ENCODE results near the gene OR13C5. TPM values are rescaled to one million over a fixed set of nuclear protein-coding genes. Genes with fewer than 3 reads are reported as not detected.

OR13C5 gene
- total RNA-seq, 1 donor from 2014 or later = not detected

DNA sequence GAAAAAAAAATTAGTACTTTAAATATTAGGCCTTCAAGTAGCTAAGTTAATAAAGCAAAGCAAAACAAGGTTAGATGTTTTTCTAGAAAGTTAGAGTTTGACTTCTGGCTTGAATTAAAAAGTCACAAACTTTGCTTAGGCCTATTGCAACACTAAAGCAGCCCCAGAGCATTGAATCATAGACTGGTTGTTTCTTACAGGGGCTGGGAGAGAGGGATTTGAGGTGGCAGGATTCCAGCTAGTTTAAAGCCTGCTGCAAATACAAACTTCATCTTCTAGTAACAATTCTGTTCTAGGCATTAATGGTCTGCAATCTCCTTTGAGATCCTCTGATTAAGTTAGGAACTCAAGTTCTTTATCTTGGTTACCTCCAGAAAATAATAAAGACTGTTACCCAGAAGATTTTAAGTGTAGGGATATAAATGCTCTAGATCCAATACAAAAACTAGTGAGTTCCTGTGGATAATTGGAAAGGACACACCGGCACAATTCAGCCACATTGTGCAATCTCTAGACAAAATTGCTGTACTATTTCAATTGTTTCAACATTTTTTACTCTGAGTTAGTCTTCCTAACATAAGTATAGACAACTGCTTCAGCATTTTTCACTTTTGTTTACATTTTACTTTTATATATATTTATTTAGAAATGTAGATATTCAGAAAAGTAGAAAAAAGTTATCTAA, 12.6 kb downstream of the OR13C5 start:
- peak overlapping the region; percentile 19 for H3K27ac Mint-ChIP-seq (ENCODE audit: unreplicated experiment)
- no peaks in the 10 kb centered on the region for H3K36me3 Mint-ChIP-seq (ENCODE audit: low read depth)
- H3K4me1 Mint-ChIP-seq = no peaks in the 10 kb centered on the region
- H3K9me3 Mint-ChIP-seq = no peaks in the 10 kb centered on the region
- H3K27me3 Mint-ChIP-seq (ENCODE audit: low read depth) = no peaks in the 10 kb centered on the region
- TF ChIP-seq, protein P1, sequence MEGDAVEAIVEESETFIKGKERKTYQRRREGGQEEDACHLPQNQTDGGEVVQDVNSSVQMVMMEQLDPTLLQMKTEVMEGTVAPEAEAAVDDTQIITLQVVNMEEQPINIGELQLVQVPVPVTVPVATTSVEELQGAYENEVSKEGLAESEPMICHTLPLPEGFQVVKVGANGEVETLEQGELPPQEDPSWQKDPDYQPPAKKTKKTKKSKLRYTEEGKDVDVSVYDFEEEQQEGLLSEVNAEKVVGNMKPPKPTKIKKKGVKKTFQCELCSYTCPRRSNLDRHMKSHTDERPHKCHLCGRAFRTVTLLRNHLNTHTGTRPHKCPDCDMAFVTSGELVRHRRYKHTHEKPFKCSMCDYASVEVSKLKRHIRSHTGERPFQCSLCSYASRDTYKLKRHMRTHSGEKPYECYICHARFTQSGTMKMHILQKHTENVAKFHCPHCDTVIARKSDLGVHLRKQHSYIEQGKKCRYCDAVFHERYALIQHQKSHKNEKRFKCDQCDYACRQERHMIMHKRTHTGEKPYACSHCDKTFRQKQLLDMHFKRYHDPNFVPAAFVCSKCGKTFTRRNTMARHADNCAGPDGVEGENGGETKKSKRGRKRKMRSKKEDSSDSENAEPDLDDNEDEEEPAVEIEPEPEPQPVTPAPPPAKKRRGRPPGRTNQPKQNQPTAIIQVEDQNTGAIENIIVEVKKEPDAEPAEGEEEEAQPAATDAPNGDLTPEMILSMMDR (conservative IDR thresholded peaks at IDR 0.05) = no peak
- DNase-seq (ENCODE audit: low read depth, low spot score) = no peak
- H3K4me3 Mint-ChIP-seq = no peak overlapping the region

DNA sequence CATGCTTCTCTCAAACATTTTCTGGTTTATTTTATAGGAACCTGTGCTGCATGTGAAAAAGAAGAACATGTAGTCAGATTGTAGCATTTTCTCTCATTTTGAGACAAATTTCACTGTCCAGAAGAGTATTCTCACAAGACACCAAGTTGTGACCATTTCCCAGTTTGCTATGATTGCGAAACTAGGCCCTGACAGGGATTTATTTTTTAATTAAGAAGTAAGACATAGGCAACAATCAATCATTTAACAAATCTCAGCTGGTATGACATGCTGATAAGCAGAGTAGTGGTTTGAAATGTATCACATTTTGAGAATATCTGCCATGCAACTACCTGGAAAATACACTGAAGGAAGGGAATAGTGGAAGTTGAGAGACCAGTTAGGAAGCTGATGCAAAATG, 18.7 kb downstream of the OR13C5 start:
- Mint-ChIP-seq H3K4me3 (no peak overlapping the region), H3K4me1 (no peaks in the 10 kb centered on the region), H3K9me3 (no peaks in the 10 kb centered on the region), H3K27me3 (ENCODE audit: low read depth) (no peaks in the 10 kb centered on the region), H3K36me3 (ENCODE audit: low read depth) (no peaks in the 10 kb centered on the region), H3K27ac (ENCODE audit: unreplicated experiment) (no peak overlapping the region)
- TF ChIP-seq, protein P1 (conservative IDR thresholded peaks at IDR 0.05) = no peak
- DNase-seq (ENCODE audit: low read depth, low spot score) = no peak

DNA sequence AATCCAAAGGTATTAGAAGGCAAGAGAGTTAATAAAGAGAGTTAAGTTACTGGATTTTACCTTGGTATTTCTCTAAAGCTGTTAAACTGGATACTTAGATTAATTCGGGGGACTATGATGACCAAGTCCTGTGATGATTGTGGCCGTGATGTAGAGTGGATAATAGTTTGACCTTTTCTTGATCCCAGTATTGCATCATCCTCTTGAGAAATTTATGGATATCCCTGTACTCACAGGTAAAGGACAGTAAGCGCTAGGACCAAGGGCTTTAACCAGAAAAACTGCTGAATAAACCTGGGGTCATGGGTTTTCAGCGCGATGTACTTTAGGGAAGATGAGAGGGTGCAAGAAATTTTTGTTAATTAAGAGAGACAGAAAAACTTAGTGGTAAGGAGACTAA, 21.9 kb downstream of the OR13C5 start:
- Mint-ChIP-seq H3K9me3 (peaks cover 5% of the 10 kb centered on the region), H3K27ac (ENCODE audit: unreplicated experiment) (no peak overlapping the region), H3K4me1 (no peaks in the 10 kb centered on the region), H3K36me3 (ENCODE audit: low read depth) (peaks cover 4% of the 10 kb centered on the region), H3K4me3 (no peak overlapping the region), H3K27me3 (ENCODE audit: low read depth) (no peaks in the 10 kb centered on the region)
- no peak for DNase-seq (ENCODE audit: low read depth, low spot score)
- TF ChIP-seq, protein P1 (conservative IDR thresholded peaks at IDR 0.05) = no peak

DNA sequence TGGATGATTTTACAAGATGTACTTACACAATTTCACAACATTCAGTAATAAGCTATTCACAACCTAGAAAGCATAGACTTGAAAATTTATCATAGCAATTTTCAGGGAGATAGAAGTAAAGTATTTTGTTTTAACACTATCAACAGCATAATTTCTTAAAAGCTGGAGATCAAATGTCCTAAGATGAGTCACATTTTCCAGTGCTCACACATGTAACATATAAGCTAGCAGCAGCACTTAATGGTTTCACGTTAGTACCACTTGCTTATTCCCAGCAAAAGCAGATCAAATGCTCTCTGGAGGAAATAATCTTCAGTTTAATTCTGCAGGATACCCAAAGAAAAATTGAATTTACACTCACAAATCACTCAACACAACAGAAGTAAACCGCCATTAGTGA, 23.8 kb downstream of the OR13C5 start:
- Mint-ChIP-seq H3K27ac (ENCODE audit: unreplicated experiment) (no peak overlapping the region), H3K36me3 (ENCODE audit: low read depth) (peaks cover 4% of the 10 kb centered on the region), H3K27me3 (ENCODE audit: low read depth) (no peaks in the 10 kb centered on the region), H3K4me1 (no peaks in the 10 kb centered on the region), H3K9me3 (peaks cover 5% of the 10 kb centered on the region), H3K4me3 (no peak overlapping the region)
- DNase-seq (ENCODE audit: low read depth, low spot score) = no peak
- TF ChIP-seq, protein P1 (conservative IDR thresholded peaks at IDR 0.05) = no peak

DNA sequence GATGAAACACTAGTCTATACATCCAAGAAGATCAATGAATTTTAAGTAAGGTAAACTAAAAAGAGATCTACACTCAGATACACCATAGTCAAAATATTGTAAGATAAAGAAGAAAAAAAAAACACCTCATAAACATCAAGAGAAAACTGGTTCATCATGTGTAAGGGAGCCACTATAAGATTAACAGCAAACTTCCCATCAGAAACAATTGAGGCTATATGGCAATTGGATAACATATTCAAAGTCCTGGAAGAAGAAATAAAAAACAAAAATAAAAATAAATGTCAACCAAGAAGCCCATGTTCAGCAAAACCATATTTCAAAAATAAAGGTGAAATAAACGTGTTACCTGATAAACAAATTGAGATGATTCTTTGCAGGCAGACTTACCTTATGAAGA, 26.6 kb downstream of the OR13C5 start:
- peaks cover 10% of the 10 kb centered on the region for H3K9me3 Mint-ChIP-seq
- no peaks in the 10 kb centered on the region for H3K4me1 Mint-ChIP-seq
- H3K27ac Mint-ChIP-seq (ENCODE audit: unreplicated experiment) = no peak overlapping the region
- TF ChIP-seq, protein P1 (conservative IDR thresholded peaks at IDR 0.05) = no peak
- no peaks in the 10 kb centered on the region for H3K27me3 Mint-ChIP-seq (ENCODE audit: low read depth)
- DNase-seq (ENCODE audit: low read depth, low spot score) = no peak
- peaks cover 4% of the 10 kb centered on the region for H3K36me3 Mint-ChIP-seq (ENCODE audit: low read depth)
- H3K4me3 Mint-ChIP-seq = no peak overlapping the region

Measured in neural crest cell (in vitro differentiated cells).